Peyer's patch (tissue), 4 donors: ENCODE results near the gene RABL2B.
"Not testable (repeated sequence)": the region's sequence is repeated elsewhere in the genome, so short reads cannot be mapped to it uniquely, and the experiment has no call there.

Source experiments
- CTCF ChIP-seq, 6 experiments: fragments of 450-650 bp in 4 of 6; fragments of 200-600 bp in 2 of 6; sonication (generic) in 1 of 6; IDR thresholded peaks; one replicate each; pipeline ENCODE4 v1.5.1; 2017 to 2019; ENCODE audit warnings: antibody characterized with exemption in 6 of 6, mild to moderate bottlenecking in 3 of 6, moderate library complexity in 1 of 6
- POLR2A ChIP-seq, 2 donors: fragments of 450-650 bp; IDR thresholded peaks; one replicate each; pipeline ENCODE4 v1.5.1; 2017; ENCODE audit warnings: antibody characterized with exemption in 2 of 2, mild to moderate bottlenecking in 2 of 2, moderate library complexity in 2 of 2

GRCh38 chr22:50759597-50760341 is 23.7 kb downstream of the RABL2B start:
- TF ChIP-seq CTCF, POLR2A (IDR thresholded peaks at IDR 0.05): not testable (repeated sequence)
